HG03432 (cell line): ENCODE data around the gene GRID1.

Experiments used
- ATAC-seq: cut with Tn5 transposase; IDR thresholded peaks from one replicate; pipeline ENCODE4 v1.9.1; 2021; ENCODE audit warnings: mild to moderate bottlenecking, moderate library complexity; ENCODE audit not compliant: unreplicated experiment

The GRID1 gene

DNA sequence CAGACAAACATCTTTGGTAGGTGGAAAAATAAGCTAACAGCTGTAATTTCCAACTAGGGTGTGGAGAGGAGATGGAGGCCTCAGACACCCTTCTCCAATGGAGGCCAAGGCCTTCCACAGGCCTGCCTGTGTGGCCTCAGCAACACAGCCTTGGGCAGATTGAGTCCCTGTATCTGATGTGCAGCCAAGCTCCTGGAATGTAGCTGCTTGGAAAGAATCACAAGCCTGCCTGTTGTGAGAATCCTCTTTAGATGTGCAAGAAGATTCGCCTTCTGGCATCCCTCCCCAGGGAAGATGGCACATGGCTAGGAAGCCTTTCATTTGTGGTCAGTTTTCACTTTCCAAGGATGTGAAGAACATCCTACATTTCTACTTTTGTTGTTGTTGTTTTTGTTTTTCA lies 684.0 kb downstream of the GRID1 start:
- no peak for ATAC-seq

DNA sequence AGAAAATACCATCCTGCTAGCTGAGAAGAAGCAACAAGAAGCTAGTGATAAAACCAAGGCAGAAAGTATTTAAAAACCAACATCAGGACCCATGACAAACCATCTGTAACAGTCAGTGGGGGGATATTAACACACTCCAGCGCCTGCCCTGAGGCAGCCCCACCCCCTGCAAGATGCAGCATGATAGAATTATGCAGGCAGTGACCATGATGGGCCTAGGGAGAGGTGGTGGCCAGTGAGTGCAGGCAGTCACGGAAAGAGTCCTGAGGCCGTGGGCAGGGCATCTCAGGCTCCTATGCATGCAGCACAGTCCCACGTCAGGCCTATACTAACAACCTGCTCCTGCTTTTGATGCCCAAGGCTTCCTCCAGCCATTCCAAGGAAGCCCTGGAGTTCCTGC lies 686.9 kb downstream of the GRID1 start:
- no peak for ATAC-seq

DNA sequence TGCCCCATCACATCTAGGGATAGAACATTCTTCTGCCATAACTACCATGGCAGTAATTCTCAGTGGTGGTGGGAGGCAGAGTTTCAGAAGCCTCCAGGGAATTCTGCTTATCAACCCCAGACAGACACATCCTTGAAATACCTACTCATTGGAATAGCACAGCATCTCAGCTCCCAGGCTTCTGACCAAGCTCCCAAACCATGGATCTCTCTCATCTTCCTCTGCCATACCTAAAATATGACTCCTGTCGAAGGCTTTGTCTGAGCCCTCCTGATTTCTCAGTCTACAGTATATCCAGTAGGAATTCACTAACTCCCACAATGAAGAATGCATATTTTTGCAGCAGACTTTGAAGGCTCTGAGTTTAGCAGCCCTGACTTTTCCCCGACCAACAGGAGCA lies 687.5 kb downstream of the GRID1 start:
- no peak for ATAC-seq

DNA sequence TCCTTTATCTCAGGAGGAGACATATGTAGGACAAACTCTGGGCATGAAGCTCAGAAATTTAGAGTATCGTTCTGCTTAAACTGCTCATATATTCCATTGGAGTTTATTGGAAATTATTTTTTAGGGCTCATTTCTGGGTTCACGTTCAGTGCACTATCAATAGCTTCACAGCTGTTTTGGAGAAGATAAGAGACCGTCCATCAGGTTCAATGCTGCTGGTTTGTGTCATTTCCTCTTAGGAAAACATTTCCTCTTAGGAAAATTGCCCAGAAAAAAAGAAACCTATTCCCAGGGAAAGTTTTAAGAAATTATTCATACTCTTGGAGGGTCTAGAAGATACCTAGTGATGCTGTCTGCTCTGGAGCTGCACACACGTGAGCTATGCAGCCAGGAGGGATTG lies 691.7 kb downstream of the GRID1 start:
- no peak for ATAC-seq

DNA sequence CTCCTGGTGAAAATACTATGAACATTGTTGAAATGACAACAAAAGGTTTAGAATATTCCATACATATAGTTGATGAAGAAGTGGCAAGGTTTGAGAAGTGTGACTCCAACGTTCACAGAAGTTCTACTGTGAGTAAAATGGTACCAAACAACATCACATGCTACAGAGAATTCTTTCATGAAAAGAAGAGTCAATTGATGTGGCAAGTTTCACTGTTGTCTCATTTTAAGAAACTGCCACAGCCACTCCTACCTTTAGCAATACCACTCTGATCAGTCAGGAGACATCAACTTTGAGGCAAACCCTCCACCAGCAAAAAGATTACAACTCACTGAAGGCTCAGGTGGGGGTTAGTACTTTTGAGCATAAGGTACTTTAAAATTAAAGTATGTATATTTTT lies 693.3 kb downstream of the GRID1 start:
- ATAC-seq: no peak

DNA sequence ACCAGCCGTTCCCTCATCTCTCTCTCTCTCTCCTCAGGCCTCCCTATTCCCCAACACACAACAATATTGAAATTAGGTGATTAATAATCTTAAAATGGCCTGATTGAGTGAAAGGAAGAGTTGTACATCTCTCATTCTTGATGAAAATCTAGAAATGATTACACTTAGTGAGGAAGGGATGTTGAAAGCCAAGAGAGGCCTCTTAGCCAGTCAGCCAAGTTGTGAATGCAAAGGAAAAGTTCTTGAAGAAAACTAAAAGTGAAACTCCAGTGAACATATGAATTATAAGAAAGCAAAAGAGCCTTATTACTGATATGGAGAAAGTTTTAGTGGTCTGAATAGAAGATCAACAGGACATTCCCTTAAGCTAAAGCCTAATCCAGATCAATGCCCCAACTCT lies 695.1 kb downstream of the GRID1 start:
- no peak for ATAC-seq

DNA sequence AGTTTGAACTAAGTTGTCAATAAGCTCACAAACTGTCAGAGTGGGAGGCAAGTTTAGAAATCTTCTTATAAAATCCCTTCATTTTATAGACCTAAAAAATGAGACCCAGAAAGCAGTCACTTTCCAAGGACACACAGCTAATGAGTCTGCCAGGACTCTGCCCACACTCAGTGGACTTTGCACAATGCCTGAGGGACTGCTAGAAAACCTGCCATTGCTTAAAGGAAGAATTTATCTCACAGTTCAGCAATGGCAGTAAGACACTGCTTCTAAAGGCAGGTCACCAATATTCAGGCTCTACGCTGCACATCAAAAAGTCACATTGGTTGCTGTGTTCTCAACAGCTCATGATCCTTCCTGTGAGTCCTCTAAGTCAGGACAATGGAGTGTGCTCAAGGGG lies 698.1 kb downstream of the GRID1 start:
- no peak for ATAC-seq

DNA sequence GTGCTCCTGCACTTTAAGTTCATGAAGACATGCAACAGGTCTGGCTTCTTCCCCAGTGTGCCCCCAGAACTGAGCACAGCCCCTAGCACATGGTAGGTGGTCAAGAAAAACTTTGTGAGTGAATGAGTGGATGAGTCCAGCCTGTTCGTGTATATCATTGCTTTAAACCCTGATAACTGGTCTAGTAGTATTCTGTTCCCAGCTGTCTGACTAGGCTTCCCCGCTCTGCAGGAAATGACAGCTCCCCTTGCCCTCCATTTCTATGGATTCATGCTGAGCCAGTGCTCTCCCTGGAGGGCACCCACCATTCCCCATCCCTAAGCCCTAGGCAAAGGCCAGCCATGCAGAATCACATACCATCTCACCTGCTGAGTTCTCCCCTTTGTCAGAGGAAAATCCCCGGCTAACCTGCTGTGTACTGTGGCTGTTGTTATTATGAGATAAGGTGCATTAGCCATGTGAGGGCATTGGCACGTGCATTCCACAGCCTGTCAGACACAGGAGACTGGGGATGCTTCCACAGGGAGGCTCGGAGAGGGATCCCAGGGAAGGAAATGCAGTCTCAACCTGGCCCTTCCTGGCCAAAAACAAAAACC lies 698.9 kb downstream of the GRID1 start:
- no peak for ATAC-seq

DNA sequence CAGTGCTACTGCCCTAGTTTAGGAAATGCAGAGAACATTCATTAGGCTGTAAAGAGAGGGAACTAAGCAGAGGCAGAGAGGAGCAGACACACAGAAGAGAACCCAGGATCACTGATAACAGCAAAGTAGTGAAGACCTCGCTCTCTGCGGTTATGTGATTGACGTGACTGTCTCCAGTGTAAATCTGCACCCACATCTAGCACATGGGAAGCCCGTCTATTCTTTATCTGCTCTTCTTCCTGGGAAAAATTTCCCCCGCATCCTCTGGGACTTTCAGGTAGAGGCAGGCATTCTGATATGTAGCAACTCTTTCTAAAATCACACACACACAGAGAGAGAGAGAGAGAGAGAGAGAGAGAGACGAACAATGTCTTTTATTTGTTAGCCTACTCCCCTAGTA lies 699.6 kb downstream of the GRID1 start:
- ATAC-seq: no peak

DNA sequence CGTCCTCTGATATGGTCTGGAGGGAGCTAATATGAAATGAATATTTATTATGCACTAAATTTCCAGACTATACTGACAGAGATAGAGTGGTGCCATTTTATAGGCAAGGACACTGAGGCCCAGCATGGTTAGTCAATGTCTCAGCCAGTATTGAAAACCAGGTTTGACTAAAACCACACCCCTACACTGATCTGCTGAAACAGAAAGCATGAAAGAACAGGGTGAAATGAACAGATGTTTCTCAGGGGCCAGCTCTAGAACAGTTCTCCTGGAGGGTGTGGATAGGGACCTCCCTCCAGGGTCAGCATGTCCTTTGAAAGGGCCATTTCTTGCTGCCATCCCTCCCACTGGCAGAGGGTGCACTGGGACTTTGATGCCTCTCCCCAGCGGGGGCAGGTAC lies 700.5 kb downstream of the GRID1 start:
- ATAC-seq: no peak

DNA sequence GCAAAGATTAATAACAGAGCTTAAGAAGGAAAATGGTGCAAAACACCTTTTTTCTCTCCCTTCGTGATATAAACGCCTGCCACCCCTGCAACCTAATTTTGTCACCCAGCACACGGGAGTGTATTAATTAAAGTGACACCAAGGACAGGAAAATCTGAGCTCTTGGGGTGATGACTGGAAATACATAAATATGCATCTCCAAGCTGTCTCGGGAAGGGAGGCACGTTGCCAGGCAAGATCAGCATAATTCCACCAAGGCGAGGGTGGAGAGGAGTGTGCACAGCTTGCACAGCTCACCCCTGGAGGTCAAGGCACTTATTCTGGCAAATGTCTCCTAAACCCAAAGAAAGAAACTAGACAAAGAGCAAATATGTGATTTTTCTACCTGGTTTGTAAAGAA lies 700.9 kb downstream of the GRID1 start:
- ATAC-seq: no peak

DNA sequence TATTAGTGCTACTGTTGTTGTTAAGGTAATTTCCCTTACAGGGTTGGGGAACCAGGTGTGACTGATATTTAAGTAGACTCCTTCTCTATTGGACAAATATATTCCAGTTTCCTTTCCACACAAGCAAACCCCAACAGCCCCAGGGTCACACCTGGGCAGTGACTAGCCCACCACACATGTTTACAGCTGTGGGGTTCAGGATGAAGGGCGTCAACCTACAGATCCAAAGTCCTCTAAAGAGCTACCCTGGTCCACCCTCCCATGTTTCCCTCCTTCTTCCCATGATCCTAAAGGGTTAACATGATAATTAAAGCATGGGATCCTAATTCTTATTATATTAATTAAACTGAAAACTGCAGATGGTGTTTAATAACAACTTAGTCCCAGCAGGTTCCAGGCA lies 701.5 kb downstream of the GRID1 start:
- ATAC-seq: no peak

DNA sequence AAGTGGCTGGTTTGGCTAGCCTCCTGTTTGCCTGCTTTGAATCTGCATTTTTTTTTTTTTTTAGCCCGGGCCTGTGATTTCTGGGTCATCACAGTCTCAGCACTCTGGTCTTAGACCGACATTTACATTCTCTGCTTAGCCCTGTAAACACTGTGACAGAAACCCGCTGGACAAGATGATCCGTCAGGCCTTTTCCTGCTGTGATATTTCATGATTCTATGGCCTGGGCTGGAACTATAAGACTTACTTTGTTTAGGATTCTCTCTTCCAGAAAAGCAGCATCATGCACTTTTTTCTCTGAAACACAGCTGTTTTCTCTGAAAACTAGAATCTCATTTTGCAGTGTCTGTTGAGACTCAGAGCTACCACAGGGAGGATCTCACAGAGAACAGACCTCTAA lies 705.5 kb downstream of the GRID1 start:
- ATAC-seq: no peak

DNA sequence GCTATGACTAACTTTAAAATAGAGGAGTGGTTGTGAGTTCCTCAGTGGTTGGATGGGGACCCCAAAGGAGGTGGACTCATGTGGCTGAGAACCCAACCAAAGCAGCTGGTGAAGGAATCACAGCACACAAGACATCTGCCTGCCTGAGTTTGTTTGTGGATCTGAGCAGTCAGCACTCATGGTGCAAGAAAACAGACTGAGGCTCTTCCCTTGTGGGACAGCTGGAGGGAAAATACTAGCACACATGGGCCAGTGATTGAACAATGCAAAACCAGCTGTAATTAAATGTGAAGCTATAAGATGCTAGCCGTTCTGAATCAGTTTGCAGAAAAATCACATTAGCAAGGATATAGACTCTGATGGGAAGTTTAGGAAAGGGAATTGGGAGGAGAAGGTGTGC lies 707.3 kb downstream of the GRID1 start:
- no peak for ATAC-seq

DNA sequence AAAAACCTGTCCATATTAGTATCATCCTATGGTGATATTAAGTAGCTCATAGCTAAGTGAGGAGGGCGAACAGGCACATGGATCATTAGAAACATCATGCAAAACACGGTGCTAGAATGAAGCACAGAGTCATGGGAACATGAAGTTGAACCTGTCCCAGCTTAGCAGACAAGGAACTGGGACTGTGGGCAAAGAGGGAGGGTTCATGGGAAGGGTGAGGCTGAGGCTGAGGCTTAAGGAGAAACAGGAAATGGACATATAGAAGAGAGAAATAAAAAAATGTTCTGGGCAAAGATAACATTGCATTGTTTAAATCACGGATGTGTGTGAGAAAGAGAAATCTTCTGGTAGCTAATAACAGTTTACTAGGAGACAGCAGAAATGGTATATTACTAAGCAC lies 708.1 kb downstream of the GRID1 start:
- no peak for ATAC-seq

DNA sequence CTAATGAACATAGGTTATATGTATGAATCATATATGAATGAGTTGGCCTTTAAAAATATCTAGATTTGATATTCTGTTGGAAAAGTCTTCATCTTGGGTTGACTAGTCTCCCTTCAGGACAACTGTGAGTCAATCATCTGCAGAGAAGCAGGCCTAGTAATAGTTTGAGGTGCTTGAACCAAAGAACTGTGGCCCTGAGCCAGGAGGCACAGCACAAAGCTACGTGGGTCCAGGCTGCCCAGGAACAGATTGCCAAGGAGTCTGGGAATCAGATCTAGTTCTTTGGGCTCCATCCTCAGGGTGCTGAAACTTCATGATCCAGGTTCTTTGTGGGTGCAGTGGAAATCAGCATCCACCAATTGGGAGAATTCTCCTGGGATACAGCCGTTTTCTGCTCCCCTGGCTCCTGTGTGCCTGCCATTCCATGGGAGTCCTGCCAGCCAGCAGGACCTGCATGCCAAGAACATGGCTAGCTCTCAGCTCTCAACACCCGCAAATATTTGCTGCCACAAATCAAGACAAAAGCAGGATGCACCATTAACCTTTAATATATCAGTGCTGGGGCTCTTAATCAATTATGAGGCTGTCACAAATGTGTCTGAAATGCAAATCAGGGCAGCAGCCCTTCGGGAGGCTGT lies 709.0 kb downstream of the GRID1 start:
- no peak for ATAC-seq

DNA sequence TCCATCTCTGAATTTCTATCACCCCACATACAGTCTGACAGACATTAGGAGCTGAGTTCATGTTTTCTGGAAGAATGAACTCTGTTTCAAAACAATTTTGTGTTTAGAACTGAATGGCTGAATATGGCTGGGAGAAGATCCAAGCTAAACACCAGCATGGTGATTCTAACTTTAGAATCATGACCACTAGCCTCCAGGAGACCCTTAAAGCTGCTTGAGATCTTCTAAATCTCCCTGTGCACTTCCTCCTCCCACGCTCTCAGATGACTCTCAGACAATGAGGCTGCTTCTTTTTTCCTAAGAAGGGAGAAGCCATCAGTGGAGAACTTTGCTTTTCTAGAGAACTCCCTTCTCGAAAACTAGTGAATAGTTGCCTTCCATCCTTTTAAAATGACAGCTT lies 711.2 kb downstream of the GRID1 start:
- ATAC-seq: no peak

DNA sequence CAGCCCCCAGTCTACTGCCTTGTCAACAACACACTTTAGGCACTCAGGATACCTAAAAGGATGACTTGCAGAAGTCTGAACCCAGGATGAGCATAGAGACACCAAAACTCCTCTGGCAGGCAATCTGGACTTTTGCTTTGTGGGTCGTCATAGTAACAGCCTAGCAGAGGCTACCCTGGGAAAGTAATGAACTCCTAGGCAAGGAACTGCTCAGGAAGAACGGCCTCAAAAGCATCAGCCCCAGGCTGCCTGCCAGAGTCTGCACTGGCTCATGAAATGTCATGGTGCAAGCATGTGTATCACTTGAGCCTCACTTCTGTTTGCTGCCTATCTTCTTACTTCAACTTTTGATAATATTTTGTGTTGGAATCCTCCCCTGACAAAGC lies 715.1 kb downstream of the GRID1 start:
- no peak for ATAC-seq

DNA sequence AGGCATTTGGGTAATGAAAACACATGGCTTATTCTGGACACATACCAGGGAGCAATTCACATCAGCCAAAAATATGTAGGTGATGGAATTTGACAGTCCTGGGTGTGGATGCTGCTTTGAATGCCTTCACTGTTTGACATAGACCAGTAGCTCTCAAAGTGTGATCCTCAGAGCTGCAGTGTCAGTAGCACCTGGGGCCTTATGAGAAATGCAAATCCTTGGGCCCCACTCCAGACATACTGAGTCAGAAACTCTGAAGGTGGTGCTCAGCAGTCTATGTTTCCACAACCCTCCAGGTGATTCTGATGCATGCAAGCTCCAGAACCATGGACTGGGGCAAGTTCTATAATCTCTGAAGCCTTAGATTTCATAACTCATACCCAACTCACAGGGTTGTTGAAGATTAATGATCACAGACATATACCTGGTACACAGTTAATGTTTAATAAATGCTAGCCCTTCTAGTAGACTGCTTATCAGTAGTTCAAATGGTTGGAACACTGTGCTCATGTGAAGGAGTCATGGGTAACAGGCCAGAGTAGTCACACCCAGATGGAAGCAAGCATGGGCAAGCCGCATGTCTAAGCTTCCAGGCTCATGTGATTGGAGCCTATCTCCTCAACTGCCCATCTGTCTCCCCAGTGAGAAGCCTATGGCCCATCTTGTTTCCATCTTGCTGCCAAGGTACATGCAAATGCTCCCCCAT lies 715.7 kb downstream of the GRID1 start:
- no peak for ATAC-seq

DNA sequence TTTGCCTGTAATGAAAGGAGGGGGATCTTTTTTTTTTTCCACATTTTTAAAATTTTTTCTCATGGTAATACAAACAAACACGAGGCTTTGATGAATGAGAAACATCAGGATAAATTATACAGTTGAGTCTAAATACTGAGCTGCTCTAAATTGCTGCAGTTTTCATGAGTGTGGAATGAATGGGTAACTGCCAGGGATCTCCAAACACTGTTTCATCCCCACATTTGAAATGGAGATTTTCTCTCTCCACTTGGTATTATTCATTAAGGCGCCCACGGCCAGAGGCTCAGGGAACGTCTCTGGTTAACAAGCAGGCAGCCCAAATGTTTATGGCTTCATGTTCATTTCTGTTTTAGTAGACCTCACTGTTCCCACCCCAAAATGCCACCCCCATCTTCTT lies 717.1 kb downstream of the GRID1 start:
- no peak for ATAC-seq

DNA sequence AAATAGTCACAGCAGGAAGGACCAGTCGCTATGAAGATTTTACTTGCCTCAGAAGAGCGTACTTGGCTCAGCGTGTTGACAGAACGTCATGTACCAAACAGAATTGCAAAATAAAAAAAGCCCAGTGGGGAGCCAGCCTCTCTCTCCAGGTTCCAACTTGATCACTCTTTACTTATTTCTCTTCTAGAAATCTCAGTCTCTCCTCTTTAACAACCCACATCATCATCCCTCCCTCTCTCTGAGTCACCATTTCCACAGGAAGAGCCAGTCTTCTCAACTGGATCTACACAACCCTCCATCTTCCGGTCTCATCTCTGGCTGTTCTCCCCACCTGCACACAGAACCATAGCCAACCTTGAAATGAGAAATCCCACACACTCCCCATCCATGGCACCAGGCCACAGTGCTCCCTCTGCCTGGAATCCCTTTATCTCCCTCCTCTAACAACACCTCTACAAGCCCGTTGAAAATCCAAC lies 718.3 kb downstream of the GRID1 start:
- no peak for ATAC-seq

DNA sequence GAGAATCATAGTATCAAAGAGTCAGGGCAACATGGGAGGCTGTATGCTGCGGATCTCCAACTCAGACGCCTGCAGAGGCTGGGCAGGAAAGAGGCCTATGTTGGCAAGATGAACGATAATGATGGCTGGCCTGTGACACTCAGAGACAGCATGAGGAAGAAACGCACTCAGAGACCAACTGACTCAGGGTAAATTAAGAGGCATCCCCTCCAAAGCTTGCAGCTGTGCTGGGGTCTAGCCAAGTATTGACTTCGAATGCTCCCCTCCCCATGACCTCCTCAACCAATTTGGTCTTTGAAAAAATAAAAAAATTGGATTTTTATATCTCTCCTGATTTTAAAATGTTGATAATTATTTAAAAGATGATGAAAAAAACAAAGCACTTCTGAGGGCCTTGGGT lies 718.9 kb downstream of the GRID1 start:
- ATAC-seq: no peak
